GM21717 (cell line): Measurements from ENCODE around the gene PYGM.
A peak's percentile ranks its signal among the peaks of the same experiment; 100 is the strongest.

ENCODE experiments used
- ATAC-seq: cut with Tn5 transposase; IDR thresholded peaks from one replicate; pipeline ENCODE4 v1.9.1; 2021; ENCODE audit warnings: mild to moderate bottlenecking, moderate library complexity; ENCODE audit not compliant: unreplicated experiment

The PYGM gene

GRCh38 chr11:64759722-64760719, at the start of gene PYGM:
PYGM (minus strand) TSS chr11:64759974; CDS start chr11:64759898, 76 bp downstream.
- no peak for ATAC-seq

- ATAC-seq = no peak
Measured at GRCh38 chr11:64805481-64805880, 45.7 kb upstream of the PYGM start.

GRCh38 chr11:64804346-64805210, 44.8 kb upstream of the PYGM start:
- ATAC-seq = no peak

GRCh38 chr11:64803846-64804345, 44.1 kb upstream of the PYGM start:
- no peak for ATAC-seq

- peak; percentile 45 for ATAC-seq
Measured at GRCh38 chr11:64803158-64803845, 43.5 kb upstream of the PYGM start, which contains the start of gene MAP4K2. MAP4K2 (minus strand) TSS chr11:64803214; CDS start chr11:64803149, 65 bp downstream.

- ATAC-seq = peak; percentile 9
Measured at GRCh38 chr11:64802370-64803157, 42.8 kb upstream of the PYGM start.

- no peak for ATAC-seq
Measured at GRCh38 chr11:64801561-64802369, 42.0 kb upstream of the PYGM start.

- no peak for ATAC-seq
Measured at GRCh38 chr11:64801158-64801464, 41.3 kb upstream of the PYGM start.

GRCh38 chr11:64800303-64801157, 40.8 kb upstream of the PYGM start:
- ATAC-seq = no peak

GRCh38 chr11:64799623-64800302, 40.0 kb upstream of the PYGM start:
- no peak for ATAC-seq

- ATAC-seq = no peak
Measured at GRCh38 chr11:64799256-64799622, 39.5 kb upstream of the PYGM start.

GRCh38 chr11:64796757-64797541, 37.2 kb upstream of the PYGM start:
- ATAC-seq = no peak

GRCh38 chr11:64796047-64796756, 36.4 kb upstream of the PYGM start:
- ATAC-seq = no peak

- ATAC-seq = no peak
Measured at GRCh38 chr11:64794526-64794925, 34.8 kb upstream of the PYGM start.

- no peak for ATAC-seq
Measured at GRCh38 chr11:64793271-64794160, 33.7 kb upstream of the PYGM start.
